AG20443 (cell line): Measurements from ENCODE around the gene TMEM221.

Experiments used
- DNase-seq: peaks from one replicate; pipeline ENCODE4 v3.0.0; 2012; ENCODE audit warnings: low spot score, mixed read lengths

The TMEM221 gene

DNA sequence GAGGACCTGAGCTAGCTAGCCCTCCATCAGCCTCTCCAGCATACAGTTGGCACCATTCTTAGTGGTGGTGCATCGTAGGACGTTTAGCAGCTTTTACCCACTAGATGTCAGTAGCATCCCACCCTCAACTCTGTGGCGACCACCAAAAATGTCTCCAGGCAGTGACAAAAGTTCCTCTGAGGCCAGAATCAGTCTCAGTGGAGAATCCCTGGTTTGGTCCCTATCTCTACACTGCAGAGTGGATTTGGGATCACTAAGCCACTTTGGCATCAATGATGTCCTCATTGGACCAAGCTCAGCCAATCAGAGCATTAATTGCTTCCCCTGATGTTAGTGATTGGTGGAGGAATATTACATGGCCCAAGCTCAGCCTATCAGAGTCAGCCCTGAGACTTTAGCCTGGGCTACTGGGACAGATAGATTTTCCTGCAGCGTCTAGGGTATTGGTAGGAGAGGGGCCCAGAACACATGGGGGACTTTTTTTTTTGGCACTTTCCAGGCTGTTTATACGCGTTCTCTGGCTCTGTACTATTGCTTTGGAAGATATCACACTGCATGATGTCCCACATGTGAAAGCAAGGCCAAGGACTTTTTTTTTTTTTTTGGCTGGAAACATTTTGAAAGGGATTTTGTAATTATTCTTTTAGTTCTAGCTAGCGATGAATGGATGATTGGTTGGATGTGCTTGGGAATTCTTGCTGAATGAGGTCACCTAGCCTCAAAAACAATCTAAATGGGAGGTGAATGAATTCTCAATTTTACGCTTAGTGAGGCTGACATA is 7.0 kb downstream of the TMEM221 start:
- DNase-seq, result peak; percentile 44

GRCh38 chr19:17436874-17437267 is 11.6 kb downstream of the TMEM221 start:
- no peak for DNase-seq

GRCh38 chr19:17436094-17436873 is 12.2 kb downstream of the TMEM221 start:
- DNase-seq, result no peak

- no peak for DNase-seq
Measured at GRCh38 chr19:17435218-17435617, 13.2 kb downstream of the TMEM221 start.

DNA sequence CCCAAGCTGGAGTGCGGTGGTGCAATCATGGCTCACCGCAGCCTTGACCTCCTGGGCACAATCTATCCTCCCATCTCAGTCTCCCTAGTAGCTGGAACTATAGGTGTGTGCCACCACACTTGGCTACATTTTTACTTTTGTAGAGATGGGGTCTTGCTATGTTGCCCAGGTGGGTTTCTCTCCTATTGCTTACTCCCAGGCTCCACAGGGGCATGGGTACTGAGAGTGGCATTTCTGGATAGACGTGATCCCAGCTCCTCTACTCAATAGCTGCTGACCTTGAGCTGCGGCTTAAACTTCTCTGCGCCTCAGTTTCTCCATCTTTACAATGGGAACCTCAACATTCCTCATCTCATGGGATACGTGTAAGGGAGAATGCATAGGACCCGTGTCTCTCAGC is 17.1 kb downstream of the TMEM221 start:
- DNase-seq, result no peak

- no peak for DNase-seq
Measured at GRCh38 chr19:17429641-17430113, 18.8 kb downstream of the TMEM221 start.

DNA sequence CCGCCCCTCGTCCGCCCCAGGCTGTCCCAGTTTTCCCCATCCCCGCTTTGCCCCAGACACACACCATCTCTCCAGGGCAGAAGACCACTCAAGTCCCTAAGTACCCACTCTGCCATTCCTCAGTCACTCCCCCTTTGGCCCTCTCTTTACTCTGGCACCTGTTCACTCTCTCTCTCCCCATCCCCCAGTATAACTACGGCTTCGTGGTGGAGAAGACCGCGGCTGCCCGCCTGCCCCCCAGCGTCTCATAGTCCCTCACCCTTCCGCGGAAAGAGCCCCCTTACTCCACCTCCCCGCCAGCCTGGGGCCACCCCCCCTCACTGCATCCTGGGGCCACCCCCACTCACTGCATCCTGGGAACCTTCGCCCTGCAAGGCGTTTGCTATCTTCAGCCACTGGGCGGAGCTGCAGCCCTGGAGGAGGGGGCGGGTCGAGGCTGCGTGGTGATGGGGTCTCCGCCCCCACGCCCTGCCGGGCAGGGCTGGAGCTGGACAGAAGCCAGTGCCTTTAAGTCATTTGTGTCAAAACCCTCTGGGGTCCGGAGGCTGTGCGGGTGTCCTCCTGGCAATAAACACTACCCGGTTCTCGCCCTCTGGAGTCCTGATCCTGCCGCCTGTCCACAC is 23.6 kb downstream of the TMEM221 start:
- peak; percentile 62 for DNase-seq

- peak; percentile 1 for DNase-seq
Measured at GRCh38 chr19:17423429-17424208, 24.8 kb downstream of the TMEM221 start.

GRCh38 chr19:17421942-17422341 is 26.5 kb downstream of the TMEM221 start:
- DNase-seq, result no peak

DNA sequence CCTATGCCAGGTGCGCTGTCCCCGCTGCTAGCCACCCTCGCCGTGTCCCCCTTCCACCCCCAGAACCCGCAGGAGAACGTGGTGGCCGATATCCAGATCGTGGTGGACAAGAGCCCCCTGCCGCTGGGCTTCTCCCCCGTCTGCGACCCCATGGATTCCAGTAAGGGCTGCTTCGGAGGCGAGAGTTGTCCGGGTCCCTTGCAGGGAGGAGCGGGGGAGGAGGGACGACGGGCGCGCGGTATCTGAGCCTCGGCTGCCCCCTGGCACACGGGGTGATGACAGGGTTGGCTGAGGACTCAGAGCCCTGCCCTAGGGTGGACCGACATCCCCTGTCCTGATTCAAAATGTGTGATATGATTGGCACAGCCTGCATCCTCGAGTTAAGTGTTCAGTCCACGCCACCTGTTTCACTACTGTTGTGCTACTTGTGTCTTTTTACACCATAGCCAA is 28.0 kb downstream of the TMEM221 start:
- DNase-seq, result peak; percentile 52

- DNase-seq, result peak; percentile 100
Measured at GRCh38 chr19:17419621-17420474, 28.6 kb downstream of the TMEM221 start, which contains the start of gene MVB12A. Gene MVB12A (plus strand): TSS chr19:17420047. CDS start chr19:17420136, 89 bp downstream.

GRCh38 chr19:17419154-17419620 is 29.3 kb downstream of the TMEM221 start:
- peak; percentile 3 for DNase-seq

DNA sequence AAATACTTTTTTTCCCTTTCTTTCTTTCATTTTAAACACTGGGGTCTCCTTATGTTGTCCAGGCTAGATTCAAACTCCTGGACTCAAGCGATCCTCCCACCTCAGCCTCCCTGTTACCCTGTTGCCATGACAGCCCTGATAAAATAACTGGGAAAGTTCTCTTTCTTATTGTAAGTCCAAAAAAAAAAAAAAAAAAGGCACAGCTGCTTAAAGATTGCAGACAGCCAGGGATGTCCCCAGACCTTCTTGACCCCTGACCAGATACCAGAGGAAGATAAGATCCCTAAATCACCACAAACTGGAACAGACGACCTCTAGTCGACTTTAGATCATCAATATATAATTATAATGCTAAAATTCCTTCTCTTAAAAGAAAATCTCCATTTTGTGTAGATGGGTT is 29.8 kb downstream of the TMEM221 start:
- no peak for DNase-seq

DNA sequence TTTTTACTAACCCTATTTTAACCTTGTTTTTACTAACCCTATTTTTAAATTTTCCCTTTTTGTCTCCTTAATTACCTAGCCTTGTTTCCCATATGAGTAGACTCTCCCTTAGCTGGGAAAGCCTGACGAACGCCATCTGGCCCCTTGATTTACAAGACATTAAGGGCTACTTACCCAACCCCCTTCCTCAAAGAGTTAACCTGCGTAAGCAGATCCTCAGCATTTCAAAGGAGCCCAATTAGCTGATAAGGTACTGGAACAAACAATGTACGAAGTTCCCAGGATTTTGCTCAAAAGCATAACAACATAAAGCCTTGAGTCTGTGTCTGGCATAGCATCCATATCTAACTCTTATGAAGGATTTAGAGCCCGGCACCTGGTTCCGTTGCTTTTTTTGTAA is 33.3 kb downstream of the TMEM221 start:
- DNase-seq, result no peak

GRCh38 chr19:17414097-17414496 is 34.4 kb downstream of the TMEM221 start:
- DNase-seq, result no peak

GRCh38 chr19:17411801-17412200 is 36.7 kb downstream of the TMEM221 start:
- DNase-seq, result no peak

GRCh38 chr19:17409990-17410389 is 38.5 kb downstream of the TMEM221 start:
- no peak for DNase-seq

- DNase-seq, result no peak
Measured at GRCh38 chr19:17406887-17407196, 41.6 kb downstream of the TMEM221 start.

GRCh38 chr19:17406046-17406886 is 42.2 kb downstream of the TMEM221 start:
- no peak for DNase-seq
